Upper lobe of right lung (tissue), 1 donor: ENCODE measurements around the gene CCDC175. TPM values are rescaled to one million over a fixed set of nuclear protein-coding genes. Genes with fewer than 3 reads are reported as not detected.

Experiments
- ATAC-seq: fragments of 200-7000 bp; cut with Tn5 transposase; one replicate; pipeline ENCODE4 v1.9.1; 2020; ENCODE audit warnings: mild to moderate bottlenecking, moderate library complexity
- DNase-seq: peaks from one replicate; pipeline ENCODE4 v3.0.0-alpha.2; 2020
- H3K27ac ChIP-seq: fragments of 200-600 bp; one replicate; pipeline ENCODE4 v1.8.0; 2022
- H3K27me3 ChIP-seq: fragments of 200-600 bp; one replicate; pipeline ENCODE4 v1.8.0; 2022; ENCODE audit warnings: mild to moderate bottlenecking
- H3K36me3 ChIP-seq: fragments of 200-600 bp; one replicate; pipeline ENCODE4 v1.8.0; 2022
- H3K4me1 ChIP-seq: fragments of 200-600 bp; one replicate; pipeline ENCODE4 v1.8.0; 2022
- H3K4me3 ChIP-seq: fragments of 200-600 bp; one replicate; pipeline ENCODE4 v1.8.0; 2022; ENCODE audit warnings: mild to moderate bottlenecking
- H3K9me3 ChIP-seq: fragments of 200-600 bp; one replicate; pipeline ENCODE4 v1.8.0; 2022
- intact Hi-C: fragments of 100-400 bp; cut with DNase I; formaldehyde crosslinking; loops from one replicate; pipeline ENCODE4 v1.11.0; 2022
- long read RNA-seq: library from polyadenylated mRNA; unstranded; transcript quantifications from one replicate; pipeline ENCODE4 v2.0.0, GENCODE V29; 2021
- total RNA-seq: library from RNA; stranded (reverse); fragmentation: NEBNext Ultra II Directional; extraction: Animal tissue kit (Norgen Biotek cat#: 25700); gene quantifications from one replicate; pipeline ENCODE4 v1.2.1, GENCODE V29; 2021
- TF ChIP-seq, protein P1 (sequence below): fragments of 200-600 bp; IDR thresholded peaks from one replicate; pipeline ENCODE4 v1.8.0; 2022; ENCODE audit warnings: antibody characterized with exemption
- donor health status: DM: no; HTN: yes; CAD: no; lungs with severe emphysema.

Gene CCDC175
- total RNA-seq = not detected
- long read RNA-seq = 0 reads

GRCh38 chr14:59576332-59577294 lies at the start of gene CCDC175:
CCDC175 (minus strand) TSS chr14:59576812; CDS start chr14:59576775, 37 bp downstream.
- intact Hi-C loops = no loop called here
- H3K36me3 ChIP-seq = no peaks in the 10 kb centered on the region
- DNase-seq (peak; percentile 93), ATAC-seq (peak; percentile 98)
- peak within 1 kb of the TSS; percentile 47 for H3K4me3 ChIP-seq
- peaks cover 14% of the 10 kb centered on the region for H3K27me3 ChIP-seq
- TF ChIP-seq, protein P1, sequence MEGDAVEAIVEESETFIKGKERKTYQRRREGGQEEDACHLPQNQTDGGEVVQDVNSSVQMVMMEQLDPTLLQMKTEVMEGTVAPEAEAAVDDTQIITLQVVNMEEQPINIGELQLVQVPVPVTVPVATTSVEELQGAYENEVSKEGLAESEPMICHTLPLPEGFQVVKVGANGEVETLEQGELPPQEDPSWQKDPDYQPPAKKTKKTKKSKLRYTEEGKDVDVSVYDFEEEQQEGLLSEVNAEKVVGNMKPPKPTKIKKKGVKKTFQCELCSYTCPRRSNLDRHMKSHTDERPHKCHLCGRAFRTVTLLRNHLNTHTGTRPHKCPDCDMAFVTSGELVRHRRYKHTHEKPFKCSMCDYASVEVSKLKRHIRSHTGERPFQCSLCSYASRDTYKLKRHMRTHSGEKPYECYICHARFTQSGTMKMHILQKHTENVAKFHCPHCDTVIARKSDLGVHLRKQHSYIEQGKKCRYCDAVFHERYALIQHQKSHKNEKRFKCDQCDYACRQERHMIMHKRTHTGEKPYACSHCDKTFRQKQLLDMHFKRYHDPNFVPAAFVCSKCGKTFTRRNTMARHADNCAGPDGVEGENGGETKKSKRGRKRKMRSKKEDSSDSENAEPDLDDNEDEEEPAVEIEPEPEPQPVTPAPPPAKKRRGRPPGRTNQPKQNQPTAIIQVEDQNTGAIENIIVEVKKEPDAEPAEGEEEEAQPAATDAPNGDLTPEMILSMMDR = peak; percentile 72
- H3K27ac ChIP-seq = no peak within 1 kb of the TSS
- H3K4me1 ChIP-seq = peaks cover 10% of the 10 kb centered on the region
- H3K9me3 ChIP-seq = no peaks in the 10 kb centered on the region

GRCh38 chr14:59622631-59623030 lies 46.0 kb upstream of the CCDC175 start:
- intact Hi-C loops = no loop called here
- no peaks in the 10 kb centered on the region for H3K9me3 ChIP-seq
- DNase-seq = no peak
- H3K4me1 ChIP-seq = no peaks in the 10 kb centered on the region
- ATAC-seq = no peak
- H3K27me3 ChIP-seq = no peaks in the 10 kb centered on the region
- H3K36me3 ChIP-seq = no peaks in the 10 kb centered on the region
- no peak overlapping the region for H3K4me3 ChIP-seq
- no peak overlapping the region for H3K27ac ChIP-seq
- TF ChIP-seq, protein P1 = no peak

GRCh38 chr14:59619061-59619460 lies 42.4 kb upstream of the CCDC175 start:
- no peaks in the 10 kb centered on the region for H3K9me3 ChIP-seq
- H3K36me3 ChIP-seq = no peaks in the 10 kb centered on the region
- no peak overlapping the region for H3K4me3 ChIP-seq
- H3K4me1 ChIP-seq = no peaks in the 10 kb centered on the region
- intact Hi-C loops = no loop called here
- DNase-seq (no peak), ATAC-seq (no peak)
- no peak overlapping the region for H3K27ac ChIP-seq
- TF ChIP-seq, protein P1 = no peak
- H3K27me3 ChIP-seq = no peaks in the 10 kb centered on the region

DNA sequence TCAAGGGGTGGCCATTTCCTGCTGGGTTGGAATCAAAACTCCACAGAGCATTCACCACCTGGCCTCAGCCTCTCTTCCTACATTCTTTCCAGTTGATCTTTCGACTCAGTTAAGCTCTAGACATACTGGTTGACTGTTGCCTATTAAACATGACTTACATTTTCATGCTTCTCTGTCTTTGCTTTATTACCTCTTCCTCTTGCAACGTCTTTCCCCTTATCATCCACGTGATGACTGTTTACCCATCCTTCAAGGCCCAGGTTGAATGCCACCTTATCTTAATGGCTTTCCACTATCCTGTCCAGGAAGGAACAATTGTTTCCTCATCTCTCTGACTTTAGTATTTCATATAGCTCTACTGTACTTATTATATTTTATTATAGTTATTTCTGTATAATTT lies 24.4 kb upstream of the CCDC175 start:
- Histone ChIP-seq H3K4me3 (no peak overlapping the region), H3K27ac (no peak overlapping the region), H3K36me3 (no peaks in the 10 kb centered on the region), H3K4me1 (no peaks in the 10 kb centered on the region), H3K9me3 (no peaks in the 10 kb centered on the region), H3K27me3 (no peaks in the 10 kb centered on the region)
- no peak for ATAC-seq
- intact Hi-C loops = no loop called here
- no peak for DNase-seq
- TF ChIP-seq, protein P1 = no peak

- Histone ChIP-seq H3K4me1 (no peaks in the 10 kb centered on the region), H3K27ac (no peak overlapping the region), H3K36me3 (no peaks in the 10 kb centered on the region), H3K4me3 (no peak overlapping the region), H3K9me3 (no peaks in the 10 kb centered on the region), H3K27me3 (no peaks in the 10 kb centered on the region)
- no peak for ATAC-seq
- TF ChIP-seq, protein P1 = no peak
- no peak for DNase-seq
- intact Hi-C loops = no loop called here
Observed at GRCh38 chr14:59600211-59600945, 23.8 kb upstream of the CCDC175 start.
